Caco-2 (cell line): Measurements from ENCODE around the gene SLC25A21. TPM values are rescaled to one million over a fixed set of nuclear protein-coding genes. Genes with fewer than 3 reads are reported as not detected.

Source experiments
- BruUV-seq: library from RNA; stranded (reverse); fragments of 400-500 nt; replicated peaks from 2 replicates; lab custom pipeline; 2021; lab: Mats Ljungman, UMichigan
- CTCF ChIA-PET: fragments of 300-600 bp; sonication (Branson Sonifier 250); formaldehyde crosslinking; loops from one replicate; lab custom pipeline; 2022; ENCODE audit warnings: antibody characterized with exemption; lab: Charles Lee
- POLR2A ChIA-PET: fragments of 300-600 bp; sonication (Branson Sonifier 250); formaldehyde crosslinking; loops from one replicate; lab custom pipeline; 2022; ENCODE audit warnings: antibody characterized with exemption; lab: Charles Lee
- DNase-seq, 2 experiments: peaks; one replicate each; pipeline versions ENCODE4 v3.0.0 to v3.0.0-alpha.2; 2020 to 2022
- H3K27me3 ChIP-seq: replicated peaks from 2 replicates; pipeline ENCODE4 v1.6.0; 2011; ENCODE audit warnings: low read length; ENCODE audit not compliant: control insufficient read depth, insufficient read depth
- H3K36me3 ChIP-seq: 2 replicates; pipeline ENCODE4 v1.5.1; 2011; ENCODE audit warnings: low read length; ENCODE audit not compliant: control insufficient read depth, insufficient read depth
- H3K4me1 ChIP-seq: fragments of 250-450 bp; sonication (Bioruptor Pico); 2 replicates; pipeline ENCODE4 v1.5.1; 2020; ENCODE audit warnings: mild to moderate bottlenecking
- H3K4me3 ChIP-seq: 2 replicates; pipeline ENCODE4 v1.5.1; 2011; ENCODE audit warnings: low read depth, mild to moderate bottlenecking, control low read depth, low read length
- H3K9me3 ChIP-seq: fragments of 250-450 bp; sonication (Bioruptor Pico); 2 replicates; pipeline ENCODE4 v1.5.1; 2020; ENCODE audit warnings: mild to moderate bottlenecking, moderate library complexity
- H3K27ac Mint-ChIP-seq: one replicate; pipeline ENCODE4 v1.8.0; 2022; ENCODE audit warnings: mixed read lengths; ENCODE audit not compliant: unreplicated experiment
- H3K27me3 Mint-ChIP-seq: one replicate; pipeline ENCODE4 v1.8.0; 2022; ENCODE audit warnings: mixed read lengths; ENCODE audit not compliant: insufficient read depth, unreplicated experiment
- H3K36me3 Mint-ChIP-seq: one replicate; pipeline ENCODE4 v1.8.0; 2022; ENCODE audit warnings: mild to moderate bottlenecking, mixed read lengths; ENCODE audit not compliant: insufficient read depth, unreplicated experiment
- H3K4me1 Mint-ChIP-seq: one replicate; pipeline ENCODE4 v1.8.0; 2022; ENCODE audit warnings: low read depth, mixed read lengths; ENCODE audit not compliant: unreplicated experiment
- H3K4me3 Mint-ChIP-seq: one replicate; pipeline ENCODE4 v1.8.0; 2022; ENCODE audit warnings: mild to moderate bottlenecking, moderate library complexity, mixed read lengths; ENCODE audit not compliant: unreplicated experiment
- H3K9me3 Mint-ChIP-seq: one replicate; pipeline ENCODE4 v1.8.0; 2022; ENCODE audit warnings: mixed read lengths; ENCODE audit not compliant: unreplicated experiment
- CTCF ChIP-seq, 2 experiments: fragments of 200-600 bp in 1 of 2; IDR thresholded peaks; 1 replicate in 1 of 2; 2 replicates in 1 of 2; pipeline versions ENCODE4 v1.5.1 to v1.8.0; 2011 to 2022; ENCODE audit warnings: antibody characterized with exemption in 1 of 2, control low read depth in 1 of 2, inconsistent platforms in 1 of 2, low read depth in 1 of 2, low read length in 1 of 2, mild to moderate bottlenecking in 1 of 2, moderate library complexity in 1 of 2; ENCODE audit not compliant: insufficient read depth in 1 of 2, severe bottlenecking in 1 of 2, unreplicated experiment in 1 of 2
- intact Hi-C: fragments of 100-400 bp; cut with micrococcal nuclease; formaldehyde crosslinking; loops from one replicate; pipeline ENCODE4 v1.10.0; 2022; ENCODE audit not compliant: unreplicated experiment
- total RNA-seq: library from RNA; stranded (reverse); gene quantifications from 2 replicates; pipeline ENCODE4 v1.2.3, GENCODE V29; 2022

SLC25A21 gene
- total RNA-seq, 1 experiment from 2014 or later, result 3.2 TPM

GRCh38 chr14:37114002-37114401 is 58.4 kb downstream of the SLC25A21 start:
- TF ChIP-seq CTCF (IDR thresholded peaks at IDR 0.05; ENCODE audit: insufficient read depth in 1 of 2, low read depth in 1 of 2, low read length in 1 of 2, severe bottlenecking in 1 of 2, unreplicated experiment in 1 of 2), result no peak
- ChIA-PET POLR2A (no interaction called here), CTCF (no interaction called here)
- H3K4me1 ChIP-seq, result peaks cover 3% of the 10 kb centered on the region; the same call in 1 of the 2 replicates
- no peak for DNase-seq
- Mint-ChIP-seq H3K4me1 (no peaks in the 10 kb centered on the region), H3K27me3 (no peaks in the 10 kb centered on the region), H3K4me3 (no peak overlapping the region), H3K36me3 (no peaks in the 10 kb centered on the region), H3K27ac (no peak overlapping the region), H3K9me3 (no peaks in the 10 kb centered on the region)
- H3K36me3 ChIP-seq, result no peaks in the 10 kb centered on the region
- H3K27me3 ChIP-seq, result no peaks in the 10 kb centered on the region
- H3K4me3 ChIP-seq, result no peak overlapping the region
- peaks cover 12% of the 10 kb centered on the region for H3K9me3 ChIP-seq
- intact Hi-C loops, result no loop called here
- no TSS peak for BruUV-seq

GRCh38 chr14:37098132-37098531 is 74.3 kb downstream of the SLC25A21 start:
- no peaks in the 10 kb centered on the region for H3K4me1 Mint-ChIP-seq
- intact Hi-C loops, result no loop called here
- Histone ChIP-seq H3K4me1 (no peaks in the 10 kb centered on the region), H3K4me3 (no peak overlapping the region), H3K9me3 (no peaks in the 10 kb centered on the region), H3K27me3 (no peaks in the 10 kb centered on the region), H3K36me3 (no peaks in the 10 kb centered on the region)
- no peak overlapping the region for H3K4me3 Mint-ChIP-seq
- TF ChIP-seq CTCF (IDR thresholded peaks at IDR 0.05; ENCODE audit: insufficient read depth in 1 of 2, low read depth in 1 of 2, low read length in 1 of 2, severe bottlenecking in 1 of 2, unreplicated experiment in 1 of 2), result no peak
- BruUV-seq, result no TSS peak
- no peaks in the 10 kb centered on the region for H3K9me3 Mint-ChIP-seq
- ChIA-PET POLR2A (no interaction called here), CTCF (no interaction called here)
- no peaks in the 10 kb centered on the region for H3K36me3 Mint-ChIP-seq
- H3K27ac Mint-ChIP-seq, result no peak overlapping the region
- no peak for DNase-seq
- no peaks in the 10 kb centered on the region for H3K27me3 Mint-ChIP-seq

GRCh38 chr14:37094502-37094901 is 77.9 kb downstream of the SLC25A21 start:
- Histone ChIP-seq H3K9me3 (no peaks in the 10 kb centered on the region), H3K4me1 (no peaks in the 10 kb centered on the region), H3K36me3 (no peaks in the 10 kb centered on the region), H3K27me3 (no peaks in the 10 kb centered on the region), H3K4me3 (no peak overlapping the region)
- Mint-ChIP-seq H3K4me1 (no peaks in the 10 kb centered on the region), H3K27ac (no peak overlapping the region), H3K9me3 (no peaks in the 10 kb centered on the region), H3K27me3 (no peaks in the 10 kb centered on the region), H3K36me3 (no peaks in the 10 kb centered on the region), H3K4me3 (no peak overlapping the region)
- DNase-seq, result no peak
- POLR2A ChIA-PET, result no interaction called here
- no TSS peak for BruUV-seq
- TF ChIP-seq CTCF (IDR thresholded peaks at IDR 0.05; ENCODE audit: insufficient read depth in 1 of 2, low read depth in 1 of 2, low read length in 1 of 2, severe bottlenecking in 1 of 2, unreplicated experiment in 1 of 2), result no peak
- CTCF ChIA-PET, result no interaction called here
- intact Hi-C loops, result no loop called here
